Measurements from ENCODE around the gene TRMT1L. TPM values are rescaled to one million over a fixed set of nuclear protein-coding genes. Genes with fewer than 3 reads are reported as not detected.
"Not testable (repeated sequence)": the region's sequence is repeated elsewhere in the genome, so short reads cannot be mapped to it uniquely, and the experiment has no call there.

The TRMT1L gene
- 20.0 and 26.1 TPM in 2 replicates for total RNA-seq (2014; rRNA removed; shearing (Covaris generic); ENCODE audit: low replicate concordance)

GRCh38 chr1:185156854-185157598 is at the start of gene TRMT1L, which contains the start of gene SWT1:
Gene TRMT1L (minus strand): TSS chr1:185156953. CDS start chr1:185156712, 241 bp downstream.
Gene SWT1 (plus strand): TSS chr1:185157167. CDS start chr1:185160842, 3,675 bp downstream.
- H2AFZ ChIP-seq (ENCODE audit: low read length): peak within 1 kb of the TSS; percentile 93
- DNase-seq: peak; percentile 100
- H3K27ac ChIP-seq (ENCODE audit: low read length): peak within 1 kb of the TSS; percentile 73
- H3K4me3 ChIP-seq (ENCODE audit: low read length): peak within 1 kb of the TSS; percentile 82
- H3K79me2 ChIP-seq (ENCODE audit: low read length): peaks cover 24% of the 10 kb centered on the region
- H3K36me3 ChIP-seq (ENCODE audit: insufficient read depth, low read length): no peaks in the 10 kb centered on the region
- H3K4me2 ChIP-seq (ENCODE audit: low read depth, low read length, poor library complexity, severe bottlenecking): peak within 1 kb of the TSS; percentile 95
- no peaks in the 10 kb centered on the region for H3K9me3 ChIP-seq (ENCODE audit: low read length)
- peak within 1 kb of the TSS; percentile 76 for H3K9ac ChIP-seq (ENCODE audit: low read length)
- no peaks in the 10 kb centered on the region for H3K9me2 ChIP-seq (replicated peaks; ENCODE audit: insufficient read depth, low read length)
- no peaks in the 10 kb centered on the region for H4K20me1 ChIP-seq (ENCODE audit: insufficient read depth, low read depth, low read length)
- H3K4me1 ChIP-seq (ENCODE audit: low read length): peaks cover 42% of the 10 kb centered on the region
- no peaks in the 10 kb centered on the region for H3K27me3 ChIP-seq (ENCODE audit: low read length)

GRCh38 chr1:185200889-185201288 is 44.1 kb upstream of the TRMT1L start:
- Histone ChIP-seq H3K9ac (ENCODE audit: low read length) (no peak overlapping the region), H4K20me1 (ENCODE audit: insufficient read depth, low read depth, low read length) (no peaks in the 10 kb centered on the region), H3K27ac (ENCODE audit: low read length) (no peak overlapping the region), H3K4me2 (ENCODE audit: low read depth, low read length, poor library complexity, severe bottlenecking) (no peak overlapping the region), H3K4me1 (ENCODE audit: low read length) (no peaks in the 10 kb centered on the region), H2AFZ (ENCODE audit: low read length) (no peak overlapping the region), H3K27me3 (ENCODE audit: low read length) (no peaks in the 10 kb centered on the region), H3K9me2 (replicated peaks; ENCODE audit: insufficient read depth, low read length) (no peaks in the 10 kb centered on the region), H3K79me2 (ENCODE audit: low read length) (no peaks in the 10 kb centered on the region), H3K36me3 (ENCODE audit: insufficient read depth, low read length) (no peaks in the 10 kb centered on the region), H3K4me3 (ENCODE audit: low read length) (no peak overlapping the region), H3K9me3 (ENCODE audit: low read length) (no peaks in the 10 kb centered on the region)
- no peak for DNase-seq

- H3K27ac ChIP-seq (ENCODE audit: low read length); H3K9ac ChIP-seq (ENCODE audit: low read length); H3K9me2 ChIP-seq (replicated peaks; ENCODE audit: insufficient read depth, low read length): not testable (repeated sequence)
These were observed 42.0 kb upstream of the TRMT1L start for GRCh38 chr1:185198712-185199111.

GRCh38 chr1:185193756-185194155 is 37.0 kb upstream of the TRMT1L start:
- H3K79me2 ChIP-seq (ENCODE audit: low read length): no peaks in the 10 kb centered on the region
- H3K4me1 ChIP-seq (ENCODE audit: low read length): no peaks in the 10 kb centered on the region
- H3K27me3 ChIP-seq (ENCODE audit: low read length): no peaks in the 10 kb centered on the region
- no peak overlapping the region for H3K9ac ChIP-seq (ENCODE audit: low read length)
- no peaks in the 10 kb centered on the region for H3K9me3 ChIP-seq (ENCODE audit: low read length)
- H3K4me3 ChIP-seq (ENCODE audit: low read length): no peak overlapping the region
- H3K36me3 ChIP-seq (ENCODE audit: insufficient read depth, low read length): no peaks in the 10 kb centered on the region
- no peaks in the 10 kb centered on the region for H4K20me1 ChIP-seq (ENCODE audit: insufficient read depth, low read depth, low read length)
- no peak overlapping the region for H3K4me2 ChIP-seq (ENCODE audit: low read depth, low read length, poor library complexity, severe bottlenecking)
- no peak for DNase-seq
- no peak overlapping the region for H3K27ac ChIP-seq (ENCODE audit: low read length)
- H2AFZ ChIP-seq (ENCODE audit: low read length): no peak overlapping the region
- no peaks in the 10 kb centered on the region for H3K9me2 ChIP-seq (replicated peaks; ENCODE audit: insufficient read depth, low read length)

More at GRCh38 chr1:185198712-185199111, 42.0 kb upstream of the TRMT1L start:
- not testable (repeated sequence) for H3K4me1 ChIP-seq (ENCODE audit: low read length); H3K27me3 ChIP-seq (ENCODE audit: low read length); H3K4me3 ChIP-seq (ENCODE audit: low read length); H2AFZ ChIP-seq (ENCODE audit: low read length); H3K36me3 ChIP-seq (ENCODE audit: insufficient read depth, low read length); H4K20me1 ChIP-seq (ENCODE audit: insufficient read depth, low read depth, low read length); DNase-seq; H3K79me2 ChIP-seq (ENCODE audit: low read length); H3K4me2 ChIP-seq (ENCODE audit: low read depth, low read length, poor library complexity, severe bottlenecking); H3K9me3 ChIP-seq (ENCODE audit: low read length)

- Histone ChIP-seq H3K27ac (ENCODE audit: low read length) (no peak overlapping the region), H3K36me3 (ENCODE audit: insufficient read depth, low read length) (no peaks in the 10 kb centered on the region), H3K9me3 (ENCODE audit: low read length) (no peaks in the 10 kb centered on the region), H3K4me1 (ENCODE audit: low read length) (peaks cover 2% of the 10 kb centered on the region), H3K9ac (ENCODE audit: low read length) (no peak overlapping the region), H2AFZ (ENCODE audit: low read length) (peak overlapping the region; percentile 67; the same call in 1 of the 2 replicates), H3K4me2 (ENCODE audit: low read depth, low read length, poor library complexity, severe bottlenecking) (peak overlapping the region; percentile 57), H3K27me3 (ENCODE audit: low read length) (no peaks in the 10 kb centered on the region), H4K20me1 (ENCODE audit: insufficient read depth, low read depth, low read length) (no peaks in the 10 kb centered on the region), H3K4me3 (ENCODE audit: low read length) (no peak overlapping the region), H3K9me2 (replicated peaks; ENCODE audit: insufficient read depth, low read length) (no peaks in the 10 kb centered on the region), H3K79me2 (ENCODE audit: low read length) (no peaks in the 10 kb centered on the region)
- DNase-seq: peak; percentile 87
These were observed 13.6 kb upstream of the TRMT1L start for GRCh38 chr1:185170291-185170848.

GRCh38 chr1:185166106-185166505 is 9.4 kb upstream of the TRMT1L start:
- H3K4me2 ChIP-seq (ENCODE audit: low read depth, low read length, poor library complexity, severe bottlenecking): no peak overlapping the region
- H3K9me2 ChIP-seq (replicated peaks; ENCODE audit: insufficient read depth, low read length): no peaks in the 10 kb centered on the region
- H3K79me2 ChIP-seq (ENCODE audit: low read length): no peaks in the 10 kb centered on the region
- DNase-seq: no peak
- no peaks in the 10 kb centered on the region for H3K27me3 ChIP-seq (ENCODE audit: low read length)
- H3K4me3 ChIP-seq (ENCODE audit: low read length): no peak overlapping the region
- no peak overlapping the region for H3K27ac ChIP-seq (ENCODE audit: low read length)
- no peaks in the 10 kb centered on the region for H3K36me3 ChIP-seq (ENCODE audit: insufficient read depth, low read length)
- H2AFZ ChIP-seq (ENCODE audit: low read length): no peak overlapping the region
- H3K4me1 ChIP-seq (ENCODE audit: low read length): peaks cover 2% of the 10 kb centered on the region
- H3K9me3 ChIP-seq (ENCODE audit: low read length): no peaks in the 10 kb centered on the region
- no peaks in the 10 kb centered on the region for H4K20me1 ChIP-seq (ENCODE audit: insufficient read depth, low read depth, low read length)
- no peak overlapping the region for H3K9ac ChIP-seq (ENCODE audit: low read length)

GRCh38 chr1:185162491-185162890 is 5.7 kb upstream of the TRMT1L start:
- H3K9me3 ChIP-seq (ENCODE audit: low read length): no peaks in the 10 kb centered on the region
- H3K27ac ChIP-seq (ENCODE audit: low read length): no peak overlapping the region
- peaks cover 8% of the 10 kb centered on the region for H3K4me1 ChIP-seq (ENCODE audit: low read length)
- no peak overlapping the region for H3K4me3 ChIP-seq (ENCODE audit: low read length)
- no peak overlapping the region for H2AFZ ChIP-seq (ENCODE audit: low read length)
- no peak overlapping the region for H3K9ac ChIP-seq (ENCODE audit: low read length)
- H3K9me2 ChIP-seq (replicated peaks; ENCODE audit: insufficient read depth, low read length): no peaks in the 10 kb centered on the region
- no peaks in the 10 kb centered on the region for H4K20me1 ChIP-seq (ENCODE audit: insufficient read depth, low read depth, low read length)
- H3K79me2 ChIP-seq (ENCODE audit: low read length): no peaks in the 10 kb centered on the region
- H3K27me3 ChIP-seq (ENCODE audit: low read length): no peaks in the 10 kb centered on the region
- no peaks in the 10 kb centered on the region for H3K36me3 ChIP-seq (ENCODE audit: insufficient read depth, low read length)
- DNase-seq: no peak
- H3K4me2 ChIP-seq (ENCODE audit: low read depth, low read length, poor library complexity, severe bottlenecking): no peak overlapping the region

GRCh38 chr1:185159966-185160365 is 3.2 kb upstream of the TRMT1L start:
- no peak overlapping the region for H3K9ac ChIP-seq (ENCODE audit: low read length)
- no peaks in the 10 kb centered on the region for H3K27me3 ChIP-seq (ENCODE audit: low read length)
- no peak overlapping the region for H2AFZ ChIP-seq (ENCODE audit: low read length)
- H3K36me3 ChIP-seq (ENCODE audit: insufficient read depth, low read length): no peaks in the 10 kb centered on the region
- H3K79me2 ChIP-seq (ENCODE audit: low read length): peaks cover 17% of the 10 kb centered on the region
- no peak for DNase-seq
- no peaks in the 10 kb centered on the region for H3K9me2 ChIP-seq (replicated peaks; ENCODE audit: insufficient read depth, low read length)
- H3K4me1 ChIP-seq (ENCODE audit: low read length): peaks cover 17% of the 10 kb centered on the region
- no peak overlapping the region for H3K4me3 ChIP-seq (ENCODE audit: low read length)
- no peaks in the 10 kb centered on the region for H4K20me1 ChIP-seq (ENCODE audit: insufficient read depth, low read depth, low read length)
- no peak overlapping the region for H3K4me2 ChIP-seq (ENCODE audit: low read depth, low read length, poor library complexity, severe bottlenecking)
- H3K9me3 ChIP-seq (ENCODE audit: low read length): no peaks in the 10 kb centered on the region
- H3K27ac ChIP-seq (ENCODE audit: low read length): no peak overlapping the region
